ENCODE data around the gene GZMH.

GZMH gene

GRCh38 chr14:24630087-24630871, 20.8 kb upstream of the GZMH start:
- Histone ChIP-seq H3K9ac (ENCODE audit: low read length) (no peak overlapping the region), H3K27me3 (ENCODE audit: insufficient read depth, low read length) (no peaks in the 10 kb centered on the region), H3K36me3 (ENCODE audit: insufficient read depth, low read length) (no peaks in the 10 kb centered on the region), H3K79me2 (ENCODE audit: insufficient read depth, low read length) (no peaks in the 10 kb centered on the region), H3K27ac (ENCODE audit: low read depth, low read length, poor library complexity, severe bottlenecking) (no peak overlapping the region), H3K9me3 (ENCODE audit: low read length) (no peaks in the 10 kb centered on the region), H4K20me1 (ENCODE audit: insufficient read depth, low read length) (no peaks in the 10 kb centered on the region), H3K4me2 (ENCODE audit: low read length) (no peak overlapping the region), H3K4me1 (ENCODE audit: insufficient read depth, low read length, severe bottlenecking) (no peaks in the 10 kb centered on the region), H3K4me3 (ENCODE audit: low read depth, low read length, poor library complexity, severe bottlenecking) (no peak overlapping the region), H3K9me2 (ENCODE audit: low read depth, low read length) (no peaks in the 10 kb centered on the region), H3F3A (ENCODE audit: insufficient read depth, low read length) (no peaks in the 10 kb centered on the region), H2AFZ (ENCODE audit: low read length) (no peak overlapping the region)
- TF ChIP-seq CTCF (IDR thresholded peaks at IDR 0.05; ENCODE audit: low read length) (no peak), EZH2 (IDR thresholded peaks at IDR 0.05; ENCODE audit: borderline replicate concordance, low read length) (no peak)

DNA sequence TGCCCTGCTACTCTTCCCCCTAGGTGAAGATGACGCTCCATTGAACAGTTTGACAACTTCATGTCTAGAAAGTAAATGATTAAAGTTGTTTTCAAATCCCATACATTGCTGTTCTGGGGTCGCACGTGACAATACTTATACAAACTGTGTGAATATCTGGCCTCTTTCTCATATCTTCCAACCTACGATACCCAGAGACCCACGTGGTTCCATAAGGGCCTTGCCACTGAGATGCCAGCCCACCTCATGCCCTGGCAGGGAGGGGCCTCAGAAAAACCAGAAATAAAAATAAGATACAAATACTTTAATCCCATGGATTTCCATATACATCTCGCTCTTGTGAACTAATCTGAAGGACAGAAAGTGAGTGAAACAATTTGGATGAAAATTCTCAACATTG, 20.0 kb upstream of the GZMH start:
- Histone ChIP-seq H3K36me3 (ENCODE audit: insufficient read depth, low read length) (no peaks in the 10 kb centered on the region), H3K4me2 (ENCODE audit: low read length) (no peak overlapping the region), H2AFZ (ENCODE audit: low read length) (no peak overlapping the region), H3K27ac (ENCODE audit: low read depth, low read length, poor library complexity, severe bottlenecking) (no peak overlapping the region), H3F3A (ENCODE audit: insufficient read depth, low read length) (no peaks in the 10 kb centered on the region), H3K79me2 (ENCODE audit: insufficient read depth, low read length) (no peaks in the 10 kb centered on the region), H4K20me1 (ENCODE audit: insufficient read depth, low read length) (no peaks in the 10 kb centered on the region), H3K27me3 (ENCODE audit: insufficient read depth, low read length) (no peaks in the 10 kb centered on the region), H3K9me3 (ENCODE audit: low read length) (no peaks in the 10 kb centered on the region), H3K9me2 (ENCODE audit: low read depth, low read length) (no peaks in the 10 kb centered on the region), H3K9ac (ENCODE audit: low read length) (no peak overlapping the region), H3K4me1 (ENCODE audit: insufficient read depth, low read length, severe bottlenecking) (no peaks in the 10 kb centered on the region), H3K4me3 (ENCODE audit: low read depth, low read length, poor library complexity, severe bottlenecking) (no peak overlapping the region)
- no peak for TF ChIP-seq CTCF (IDR thresholded peaks at IDR 0.05; ENCODE audit: low read length)
- no peak for TF ChIP-seq EZH2 (IDR thresholded peaks at IDR 0.05; ENCODE audit: borderline replicate concordance, low read length)

GRCh38 chr14:24613747-24614146, 4.3 kb upstream of the GZMH start:
- no peaks in the 10 kb centered on the region for H3F3A ChIP-seq (ENCODE audit: insufficient read depth, low read length)

More at GRCh38 chr14:24613747-24614146, 4.3 kb upstream of the GZMH start:
- Histone ChIP-seq H3K27me3 (ENCODE audit: insufficient read depth, low read length) (no peaks in the 10 kb centered on the region), H3K9me3 (ENCODE audit: low read length) (no peaks in the 10 kb centered on the region), H2AFZ (ENCODE audit: low read length) (no peak overlapping the region), H3K36me3 (ENCODE audit: insufficient read depth, low read length) (no peaks in the 10 kb centered on the region), H3K4me2 (ENCODE audit: low read length) (no peak overlapping the region), H3K27ac (ENCODE audit: low read depth, low read length, poor library complexity, severe bottlenecking) (no peak overlapping the region), H3K79me2 (ENCODE audit: insufficient read depth, low read length) (no peaks in the 10 kb centered on the region), H3K9me2 (ENCODE audit: low read depth, low read length) (no peaks in the 10 kb centered on the region), H3K4me1 (ENCODE audit: insufficient read depth, low read length, severe bottlenecking) (no peaks in the 10 kb centered on the region), H3K9ac (ENCODE audit: low read length) (no peak overlapping the region), H4K20me1 (ENCODE audit: insufficient read depth, low read length) (no peaks in the 10 kb centered on the region), H3K4me3 (ENCODE audit: low read depth, low read length, poor library complexity, severe bottlenecking) (no peak overlapping the region)
- no peak for TF ChIP-seq EZH2 (IDR thresholded peaks at IDR 0.05; ENCODE audit: borderline replicate concordance, low read length)
- TF ChIP-seq CTCF (IDR thresholded peaks at IDR 0.05; ENCODE audit: low read length) = no peak

All from OCI-LY1 (cell line).